Measurements from ENCODE around the gene ATP13A2.
A peak's percentile ranks its signal among the peaks of the same experiment; 100 is the strongest.

The ATP13A2 gene

DNA sequence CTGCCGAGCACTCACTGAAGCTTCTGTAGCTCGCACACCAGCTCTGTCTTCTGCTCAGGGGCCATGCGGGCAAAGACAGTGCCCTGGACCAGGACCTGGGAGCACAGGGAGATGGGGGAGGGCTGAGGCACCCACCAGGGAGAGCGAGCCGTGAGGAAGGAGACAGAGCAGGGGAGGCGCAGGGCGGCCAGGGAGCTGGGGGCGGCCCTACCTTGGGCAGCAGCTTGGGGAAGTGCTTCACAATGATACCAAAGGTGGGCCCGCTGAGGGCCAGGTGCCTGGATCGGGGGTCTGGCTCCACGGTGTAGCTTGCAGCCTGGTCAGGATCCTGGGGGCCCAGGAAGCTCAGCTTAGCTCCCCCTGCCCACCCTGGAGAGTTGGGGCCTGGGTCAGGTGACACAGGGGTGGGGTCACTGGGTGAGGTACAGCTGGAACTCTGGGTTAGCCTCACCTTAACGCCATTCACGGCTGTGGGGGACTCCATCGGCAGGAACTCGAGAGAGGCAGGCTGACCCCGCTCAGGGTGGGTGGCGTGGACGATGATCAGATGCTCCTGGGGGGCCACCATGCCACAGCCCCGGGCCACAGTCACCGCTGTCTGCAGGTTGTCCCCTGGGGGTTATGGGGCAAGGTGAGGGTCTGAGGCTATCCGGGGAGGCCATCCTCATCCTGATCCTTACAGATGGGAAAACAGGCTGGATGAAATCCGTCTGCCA is 21.9 kb downstream of the ATP13A2 start:
- no peak overlapping the region for H3K4ac ChIP-seq (ENCODE audit: low read length)
- no peak overlapping the region for H2BK15ac ChIP-seq (ENCODE audit: low read length)
- H2AFZ ChIP-seq (ENCODE audit: low read length) = no peak overlapping the region
- no peak overlapping the region for H3K4me3 ChIP-seq (ENCODE audit: low read length in 2 of 2)
- H3K27ac ChIP-seq (replicated peaks; ENCODE audit: low read length) = no peak overlapping the region
- no peak overlapping the region for H2AK5ac ChIP-seq (ENCODE audit: low read depth, low read length)
- no peaks in the 10 kb centered on the region for H3K27me3 ChIP-seq (ENCODE audit: control insufficient read depth in 3 of 3, insufficient read depth in 3 of 3, low read depth in 1 of 3, low read length in 3 of 3)
- peaks cover 14 to 19% of the 10 kb centered on the region in 2 donors for H3K36me3 ChIP-seq (replicated peaks in 1 of 2; ENCODE audit: control insufficient read depth in 2 of 2, insufficient read depth in 2 of 2, low read length in 2 of 2)
- H3K79me1 ChIP-seq (ENCODE audit: low read depth, low read length) = peaks cover 3% of the 10 kb centered on the region
- peak overlapping the region; percentile 57 for H3K18ac ChIP-seq (ENCODE audit: low read length)
- H2BK12ac ChIP-seq (ENCODE audit: low read length) = no peak overlapping the region
- H2BK5ac ChIP-seq (ENCODE audit: low read length) = no peak overlapping the region
- H4K91ac ChIP-seq (ENCODE audit: low read depth, low read length, poor library complexity) = no peak overlapping the region
- DNase-seq (ENCODE audit: low spot score) = no peak
- H3K4me2 ChIP-seq (ENCODE audit: insufficient read depth, low read length, poor library complexity, severe bottlenecking) = no peak overlapping the region
- no peak overlapping the region for H4K8ac ChIP-seq (ENCODE audit: low read depth, low read length)
- H3K9me3 ChIP-seq (replicated peaks in 1 of 2; ENCODE audit: control insufficient read depth in 2 of 2, insufficient read depth in 1 of 2, low read depth in 1 of 2, low read length in 2 of 2) = no peaks in the 10 kb centered on the region
- peak overlapping the region; percentile 21 for H3K9ac ChIP-seq (ENCODE audit: low read depth, low read length, poor library complexity)
- no peak overlapping the region for H3K14ac ChIP-seq (ENCODE audit: low read length)
- no peak overlapping the region for H2BK120ac ChIP-seq (ENCODE audit: low read depth, low read length)
- no peaks in the 10 kb centered on the region for H3K4me1 ChIP-seq (ENCODE audit: control insufficient read depth in 2 of 2, insufficient read depth in 1 of 2, low read depth in 1 of 2, low read length in 2 of 2)
- peak overlapping the region; percentile 43 for H3K23ac ChIP-seq (ENCODE audit: low read depth, low read length, poor library complexity)
- WGBS, 2 donors (ENCODE audit: extremely low coverage in 2 of 2, insufficient read length in 2 of 2, insufficient replicate concordance in 1 of 2) = no CpG with 5 or more reads among the region's 22 CpGs

DNA sequence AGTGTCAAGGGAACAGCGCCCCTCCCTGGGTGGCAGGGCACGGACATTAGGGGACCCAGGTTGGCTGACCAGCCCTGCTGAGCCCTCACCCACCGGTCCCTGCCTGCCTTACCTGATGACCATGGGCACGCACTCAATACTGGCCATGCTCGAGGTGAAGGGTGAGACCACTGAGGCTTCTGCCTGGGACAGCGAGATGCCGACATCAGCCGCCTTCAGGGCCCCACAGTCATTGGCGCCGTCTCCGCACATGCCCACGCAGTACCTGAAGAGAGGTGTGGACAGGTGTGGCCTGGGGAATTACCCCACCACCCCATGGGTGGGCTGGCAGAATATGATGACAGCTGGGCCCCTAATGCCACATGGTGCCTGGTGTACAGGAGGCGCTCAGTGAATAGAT is 23.5 kb downstream of the ATP13A2 start:
- peak overlapping the region in 1 of 2 donors; percentile 33 for H3K4me3 ChIP-seq (ENCODE audit: low read length in 2 of 2)
- peaks cover 14 to 19% of the 10 kb centered on the region in 2 donors for H3K36me3 ChIP-seq (replicated peaks in 1 of 2; ENCODE audit: control insufficient read depth in 2 of 2, insufficient read depth in 2 of 2, low read length in 2 of 2)
- no peaks in the 10 kb centered on the region for H3K27me3 ChIP-seq (ENCODE audit: control insufficient read depth in 3 of 3, insufficient read depth in 3 of 3, low read depth in 1 of 3, low read length in 3 of 3)
- H3K4ac ChIP-seq (ENCODE audit: low read length) = no peak overlapping the region
- H3K79me1 ChIP-seq (ENCODE audit: low read depth, low read length) = peaks cover 3% of the 10 kb centered on the region
- no peak overlapping the region for H2AK5ac ChIP-seq (ENCODE audit: low read depth, low read length)
- DNase-seq (ENCODE audit: low spot score) = no peak
- no peak overlapping the region for H3K9ac ChIP-seq (ENCODE audit: low read depth, low read length, poor library complexity)
- no peak overlapping the region for H4K91ac ChIP-seq (ENCODE audit: low read depth, low read length, poor library complexity)
- no peak overlapping the region for H2BK15ac ChIP-seq (ENCODE audit: low read length)
- H3K23ac ChIP-seq (ENCODE audit: low read depth, low read length, poor library complexity) = peak overlapping the region; percentile 91
- H2BK5ac ChIP-seq (ENCODE audit: low read length) = peak overlapping the region; percentile 94
- H2BK12ac ChIP-seq (ENCODE audit: low read length) = no peak overlapping the region
- H3K4me2 ChIP-seq (ENCODE audit: insufficient read depth, low read length, poor library complexity, severe bottlenecking) = no peak overlapping the region
- no peaks in the 10 kb centered on the region for H3K9me3 ChIP-seq (replicated peaks in 1 of 2; ENCODE audit: control insufficient read depth in 2 of 2, insufficient read depth in 1 of 2, low read depth in 1 of 2, low read length in 2 of 2)
- no peak overlapping the region for H4K8ac ChIP-seq (ENCODE audit: low read depth, low read length)
- no peak overlapping the region for H2AFZ ChIP-seq (ENCODE audit: low read length)
- peaks cover 4 to 6% of the 10 kb centered on the region in 2 donors for H3K4me1 ChIP-seq (ENCODE audit: control insufficient read depth in 2 of 2, insufficient read depth in 1 of 2, low read depth in 1 of 2, low read length in 2 of 2)
- no peak overlapping the region for H3K18ac ChIP-seq (ENCODE audit: low read length)
- H2BK120ac ChIP-seq (ENCODE audit: low read depth, low read length) = no peak overlapping the region
- no peak overlapping the region for H3K27ac ChIP-seq (replicated peaks; ENCODE audit: low read length)
- no peak overlapping the region for H3K14ac ChIP-seq (ENCODE audit: low read length)
- no CpG with 5 or more reads among the region's 13 CpGs for WGBS, 2 donors (ENCODE audit: extremely low coverage in 2 of 2, insufficient read length in 2 of 2, insufficient replicate concordance in 1 of 2)

DNA sequence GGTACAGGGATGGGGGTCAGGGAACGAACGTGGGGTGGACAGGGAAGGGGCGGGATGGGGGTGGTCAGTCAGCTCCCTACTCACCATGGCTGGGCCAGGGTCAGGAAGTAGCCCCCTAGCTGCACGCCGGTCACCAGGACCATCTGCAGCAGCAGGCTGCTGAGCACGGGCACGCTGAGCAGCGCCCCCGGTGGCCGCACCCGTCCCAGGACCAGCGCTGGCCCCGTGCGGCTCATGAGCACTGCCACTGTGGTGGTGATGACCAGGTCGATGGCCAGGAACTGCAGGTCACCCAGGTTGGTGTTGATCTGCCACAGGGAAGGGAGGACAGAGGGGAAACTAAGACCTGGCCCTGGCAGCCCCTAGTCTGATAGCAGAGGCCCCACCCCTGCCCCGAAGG is 24.8 kb downstream of the ATP13A2 start:
- H3K14ac ChIP-seq (ENCODE audit: low read length) = no peak overlapping the region
- peak overlapping the region; percentile 80 for H3K18ac ChIP-seq (ENCODE audit: low read length)
- no CpG with 5 or more reads among the region's 16 CpGs for WGBS, 2 donors (ENCODE audit: extremely low coverage in 2 of 2, insufficient read length in 2 of 2, insufficient replicate concordance in 1 of 2)
- peak overlapping the region; percentile 44 for H3K9ac ChIP-seq (ENCODE audit: low read depth, low read length, poor library complexity)
- peaks cover 9 to 10% of the 10 kb centered on the region in 2 donors for H3K4me1 ChIP-seq (ENCODE audit: control insufficient read depth in 2 of 2, insufficient read depth in 1 of 2, low read depth in 1 of 2, low read length in 2 of 2)
- peak overlapping the region; percentile 89 for H2AK5ac ChIP-seq (ENCODE audit: low read depth, low read length)
- H2BK12ac ChIP-seq (ENCODE audit: low read length) = no peak overlapping the region
- no peaks in the 10 kb centered on the region for H3K9me3 ChIP-seq (replicated peaks in 1 of 2; ENCODE audit: control insufficient read depth in 2 of 2, insufficient read depth in 1 of 2, low read depth in 1 of 2, low read length in 2 of 2)
- no peak for DNase-seq (ENCODE audit: low spot score)
- peak overlapping the region; percentile 94 for H2BK5ac ChIP-seq (ENCODE audit: low read length)
- no peak overlapping the region for H3K4me3 ChIP-seq (ENCODE audit: low read length in 2 of 2)
- peaks cover 13 to 19% of the 10 kb centered on the region in 2 donors for H3K36me3 ChIP-seq (replicated peaks in 1 of 2; ENCODE audit: control insufficient read depth in 2 of 2, insufficient read depth in 2 of 2, low read length in 2 of 2)
- H3K4ac ChIP-seq (ENCODE audit: low read length) = no peak overlapping the region
- no peak overlapping the region for H4K8ac ChIP-seq (ENCODE audit: low read depth, low read length)
- H3K27ac ChIP-seq (replicated peaks; ENCODE audit: low read length) = no peak overlapping the region
- peaks cover 3% of the 10 kb centered on the region for H3K79me1 ChIP-seq (ENCODE audit: low read depth, low read length)
- H2AFZ ChIP-seq (ENCODE audit: low read length) = no peak overlapping the region
- H4K91ac ChIP-seq (ENCODE audit: low read depth, low read length, poor library complexity) = peak overlapping the region; percentile 53
- no peak overlapping the region for H3K4me2 ChIP-seq (ENCODE audit: insufficient read depth, low read length, poor library complexity, severe bottlenecking)
- H2BK120ac ChIP-seq (ENCODE audit: low read depth, low read length) = no peak overlapping the region
- no peak overlapping the region for H2BK15ac ChIP-seq (ENCODE audit: low read length)
- H3K27me3 ChIP-seq (ENCODE audit: control insufficient read depth in 3 of 3, insufficient read depth in 3 of 3, low read depth in 1 of 3, low read length in 3 of 3) = no peaks in the 10 kb centered on the region
- H3K23ac ChIP-seq (ENCODE audit: low read depth, low read length, poor library complexity) = peak overlapping the region; percentile 25

DNA sequence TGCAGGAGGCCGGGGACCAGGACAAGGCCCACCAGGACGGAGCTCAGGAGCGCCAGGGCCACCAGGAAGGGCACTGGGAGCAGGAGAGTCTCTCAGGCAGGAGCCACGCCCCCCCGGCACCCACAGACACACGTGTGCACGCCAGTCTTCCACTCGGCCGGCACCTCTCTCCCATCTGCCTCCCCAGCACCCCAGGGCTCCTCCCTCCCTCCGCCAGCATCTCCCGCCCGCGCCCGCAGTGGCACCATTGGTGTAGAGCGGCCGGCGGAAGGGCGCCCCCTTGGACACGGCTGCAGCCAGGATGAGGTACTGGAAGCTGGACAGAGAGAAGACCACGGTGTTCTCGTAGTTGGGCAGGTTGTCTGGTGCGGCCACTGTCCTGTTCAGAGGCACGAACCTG is 25.2 kb downstream of the ATP13A2 start:
- Histone ChIP-seq H2BK12ac (ENCODE audit: low read length) (no peak overlapping the region), H3K4me2 (ENCODE audit: insufficient read depth, low read length, poor library complexity, severe bottlenecking) (no peak overlapping the region), H3K4ac (ENCODE audit: low read length) (no peak overlapping the region), H3K27ac (replicated peaks; ENCODE audit: low read length) (no peak overlapping the region), H3K9me3 (replicated peaks in 1 of 2; ENCODE audit: control insufficient read depth in 2 of 2, insufficient read depth in 1 of 2, low read depth in 1 of 2, low read length in 2 of 2) (no peaks in the 10 kb centered on the region), H3K9ac (ENCODE audit: low read depth, low read length, poor library complexity) (peak overlapping the region; percentile 44), H3K79me1 (ENCODE audit: low read depth, low read length) (peaks cover 3% of the 10 kb centered on the region), H2BK15ac (ENCODE audit: low read length) (no peak overlapping the region), H3K18ac (ENCODE audit: low read length) (peak overlapping the region; percentile 80), H3K36me3 (replicated peaks in 1 of 2; ENCODE audit: control insufficient read depth in 2 of 2, insufficient read depth in 2 of 2, low read length in 2 of 2) (peaks cover 10 to 19% of the 10 kb centered on the region in 2 donors), H3K23ac (ENCODE audit: low read depth, low read length, poor library complexity) (peak overlapping the region; percentile 25), H4K91ac (ENCODE audit: low read depth, low read length, poor library complexity) (peak overlapping the region; percentile 53), H2BK5ac (ENCODE audit: low read length) (peak overlapping the region; percentile 94), H3K14ac (ENCODE audit: low read length) (no peak overlapping the region), H3K27me3 (ENCODE audit: control insufficient read depth in 3 of 3, insufficient read depth in 3 of 3, low read depth in 1 of 3, low read length in 3 of 3) (no peaks in the 10 kb centered on the region), H3K4me1 (ENCODE audit: control insufficient read depth in 2 of 2, insufficient read depth in 1 of 2, low read depth in 1 of 2, low read length in 2 of 2) (peaks cover 9 to 10% of the 10 kb centered on the region in 2 donors), H4K8ac (ENCODE audit: low read depth, low read length) (no peak overlapping the region), H2AK5ac (ENCODE audit: low read depth, low read length) (peak overlapping the region; percentile 63), H3K4me3 (ENCODE audit: low read length in 2 of 2) (no peak overlapping the region), H2AFZ (ENCODE audit: low read length) (no peak overlapping the region), H2BK120ac (ENCODE audit: low read depth, low read length) (no peak overlapping the region)
- no peak for DNase-seq (ENCODE audit: low spot score)
- no CpG with 5 or more reads among the region's 23 CpGs for WGBS, 2 donors (ENCODE audit: extremely low coverage in 2 of 2, insufficient read length in 2 of 2, insufficient replicate concordance in 1 of 2)
